Lung (tissue), 12 donors: ENCODE data around the gene MYL12A. TPM values are rescaled to one million over a fixed set of nuclear protein-coding genes. Genes with fewer than 3 reads are reported as not detected.

ENCODE experiments used
- ATAC-seq: fragments of 200-7000 bp; cut with Tn5 transposase; one replicate; pipeline ENCODE4 v1.9.1; 2020; ENCODE audit warnings: moderate number of reproducible peaks; ENCODE audit not compliant: insufficient read depth, low FRiP score
- DNase-seq, 3 donors: peaks; one replicate each; pipeline ENCODE4 v3.0.0-alpha.2; 2013 to 2017
- H3K27ac ChIP-seq, 2 donors: one replicate each; pipeline ENCODE4 v1.5.1; 2013; ENCODE audit warnings: mild to moderate bottlenecking in 2 of 2, moderate library complexity in 2 of 2, control low read depth in 1 of 2, inconsistent platforms in 1 of 2, low read depth in 1 of 2, low read length in 1 of 2
- H3K27me3 ChIP-seq, 3 donors: one replicate each; pipeline ENCODE4 v1.5.1; 2013; ENCODE audit warnings: low read length in 2 of 3; ENCODE audit not compliant: control insufficient read depth in 3 of 3, insufficient read depth in 3 of 3
- H3K36me3 ChIP-seq, 4 donors: one replicate each; pipeline ENCODE4 v1.5.1; 2013; ENCODE audit warnings: low read length in 4 of 4, mild to moderate bottlenecking in 1 of 4, moderate library complexity in 1 of 4; ENCODE audit not compliant: control insufficient read depth in 4 of 4, insufficient read depth in 4 of 4
- H3K4me1 ChIP-seq, 5 donors: one replicate each; pipeline ENCODE4 v1.5.1; 2013; ENCODE audit warnings: low read length in 5 of 5, mild to moderate bottlenecking in 2 of 5, moderate library complexity in 1 of 5; ENCODE audit not compliant: control insufficient read depth in 5 of 5, insufficient read depth in 5 of 5
- H3K4me3 ChIP-seq: one replicate; pipeline ENCODE4 v1.5.1; 2013; ENCODE audit warnings: mild to moderate bottlenecking, control low read depth, moderate library complexity
- H3K9ac ChIP-seq, 2 donors: one replicate each; pipeline ENCODE4 v1.5.1; 2013; ENCODE audit warnings: low read length in 2 of 2, control low read depth in 1 of 2; ENCODE audit not compliant: insufficient read depth in 1 of 2
- H3K9me3 ChIP-seq, 4 donors: one replicate each; pipeline ENCODE4 v1.5.1; 2013; ENCODE audit warnings: low read length in 3 of 4, mild to moderate bottlenecking in 1 of 4, moderate library complexity in 1 of 4; ENCODE audit not compliant: control insufficient read depth in 4 of 4, insufficient read depth in 3 of 4
- WGBS, 2 donors: extraction: QIAGEN DNeasy Blood & Tissue Kit; methylation state at CpG; one replicate each; pipeline ENCODE4 v1.1.7; 2013; 5-methylcytosine and 5-hydroxymethylcytosine counted together
- polyA plus RNA-seq, 2 donors: library from polyadenylated mRNA; stranded (reverse); fragments of 200-250 nt; gene quantifications; one replicate each; pipeline ENCODE4 v1.2.1, GENCODE V29; 2013
- total RNA-seq, 2 donors: library from RNA; depleted of rRNA in 1 of 2; stranded (reverse); fragments of >200 nt in 1 of 2; gene quantifications; one replicate each; pipeline ENCODE4 v1.2.1, GENCODE V29; 2014 to 2021
- TF ChIP-seq, protein P1 (sequence below): IDR thresholded peaks from 2 replicates; pipeline ENCODE4 v1.5.1; 2012; ENCODE audit warnings: mild to moderate bottlenecking; ENCODE audit errors: control extremely low read depth, extremely low read depth
- donor health status: control.
- donor health status: control.
- donor health status: Bipolar disorder and iron deficiency.
- donor health status: healthy.
- donor health status: DM: yes; HTN: yes; CAD: no.

Gene MYL12A
- total and polyA plus RNA-seq, 4 donors: 321 to 796 (median 491) TPM

DNA sequence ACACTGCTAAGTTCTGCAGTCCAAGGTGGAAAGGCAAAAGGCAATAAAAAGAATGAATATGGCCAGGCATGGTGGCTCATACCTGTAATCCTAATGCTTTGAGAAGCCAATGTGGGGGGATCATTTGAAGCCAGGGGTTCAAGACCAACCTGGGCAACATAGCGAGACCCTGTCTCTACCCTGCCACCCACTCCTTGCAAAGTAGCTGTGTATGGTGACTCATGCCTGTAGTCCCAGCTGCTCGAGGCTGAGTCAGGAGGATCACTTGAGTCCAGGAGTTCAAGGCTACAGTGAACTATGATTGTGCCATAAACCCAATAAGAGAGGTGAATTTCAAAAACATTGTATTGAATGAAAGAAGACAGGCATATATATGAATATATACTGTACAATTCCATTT, 16.8 kb downstream of the MYL12A start:
- H3K27me3 ChIP-seq: no peaks in the 10 kb centered on the region
- no peak overlapping the region for H3K4me3 ChIP-seq
- H3K4me1 ChIP-seq: peaks cover 0 to 54% (median 13%) of the 10 kb centered on the region in 5 donors
- H3K27ac ChIP-seq: peak overlapping the region in 1 of 2 donors; percentile 44
- H3K36me3 ChIP-seq: peaks cover 0 to 5% (median under 1%) of the 10 kb centered on the region in 4 donors
- TF ChIP-seq, protein P1, sequence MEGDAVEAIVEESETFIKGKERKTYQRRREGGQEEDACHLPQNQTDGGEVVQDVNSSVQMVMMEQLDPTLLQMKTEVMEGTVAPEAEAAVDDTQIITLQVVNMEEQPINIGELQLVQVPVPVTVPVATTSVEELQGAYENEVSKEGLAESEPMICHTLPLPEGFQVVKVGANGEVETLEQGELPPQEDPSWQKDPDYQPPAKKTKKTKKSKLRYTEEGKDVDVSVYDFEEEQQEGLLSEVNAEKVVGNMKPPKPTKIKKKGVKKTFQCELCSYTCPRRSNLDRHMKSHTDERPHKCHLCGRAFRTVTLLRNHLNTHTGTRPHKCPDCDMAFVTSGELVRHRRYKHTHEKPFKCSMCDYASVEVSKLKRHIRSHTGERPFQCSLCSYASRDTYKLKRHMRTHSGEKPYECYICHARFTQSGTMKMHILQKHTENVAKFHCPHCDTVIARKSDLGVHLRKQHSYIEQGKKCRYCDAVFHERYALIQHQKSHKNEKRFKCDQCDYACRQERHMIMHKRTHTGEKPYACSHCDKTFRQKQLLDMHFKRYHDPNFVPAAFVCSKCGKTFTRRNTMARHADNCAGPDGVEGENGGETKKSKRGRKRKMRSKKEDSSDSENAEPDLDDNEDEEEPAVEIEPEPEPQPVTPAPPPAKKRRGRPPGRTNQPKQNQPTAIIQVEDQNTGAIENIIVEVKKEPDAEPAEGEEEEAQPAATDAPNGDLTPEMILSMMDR: no peak
- ATAC-seq: no peak
- WGBS, 2 donors: 56 to 76% methylated on average over 2 of the region's 2 CpGs
- no peaks in the 10 kb centered on the region for H3K9me3 ChIP-seq
- no peak for DNase-seq
- no peak overlapping the region for H3K9ac ChIP-seq

DNA sequence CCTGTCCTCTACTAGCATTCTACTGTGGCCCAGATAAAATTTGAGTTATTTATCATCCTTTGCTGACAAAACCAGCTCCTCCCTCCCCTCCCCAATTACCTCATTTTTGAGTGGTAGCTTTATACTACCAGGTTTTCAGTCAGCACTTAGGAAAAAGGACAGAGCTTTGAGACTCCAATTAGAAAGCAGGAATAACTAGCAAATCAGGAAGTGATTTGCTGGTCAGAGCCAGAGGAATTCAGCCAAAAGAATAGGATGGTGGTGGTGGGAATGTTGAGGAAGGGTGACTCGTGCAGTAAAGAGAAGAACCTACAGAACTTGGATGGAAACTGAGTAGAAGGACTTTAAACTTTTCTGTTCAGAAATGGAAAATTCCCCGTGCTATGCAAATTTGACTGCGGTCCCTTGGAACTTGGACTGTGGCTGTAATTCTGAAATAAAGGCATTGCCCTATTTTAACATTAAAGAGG, 18.0 kb downstream of the MYL12A start:
- 65 to 79% methylated on average over 3 of the region's 3 CpGs for WGBS, 2 donors
- Histone ChIP-seq H3K36me3 (peaks cover 0 to 5% (median 0%) of the 10 kb centered on the region in 4 donors), H3K4me1 (peaks cover 0 to 64% (median 11%) of the 10 kb centered on the region in 5 donors), H3K9ac (no peak overlapping the region), H3K4me3 (no peak overlapping the region), H3K9me3 (no peaks in the 10 kb centered on the region), H3K27me3 (no peaks in the 10 kb centered on the region), H3K27ac (no peak overlapping the region)
- ATAC-seq: no peak
- DNase-seq: no peak
- TF ChIP-seq, protein P1: no peak

- Histone ChIP-seq H3K36me3 (peaks cover 0 to 5% (median 0%) of the 10 kb centered on the region in 4 donors), H3K27me3 (no peaks in the 10 kb centered on the region), H3K9ac (no peak overlapping the region), H3K4me1 (peaks cover 0 to 64% (median 13%) of the 10 kb centered on the region in 5 donors), H3K27ac (no peak overlapping the region), H3K4me3 (no peak overlapping the region), H3K9me3 (no peaks in the 10 kb centered on the region)
- 50 to 56% methylated on average over 7 of the region's 7 CpGs for WGBS, 2 donors
- ATAC-seq: no peak
- TF ChIP-seq, protein P1: no peak
- no peak for DNase-seq
Measured at GRCh38 chr18:3266062-3266608, 18.5 kb downstream of the MYL12A start.

GRCh38 chr18:3268306-3268705, 20.7 kb downstream of the MYL12A start:
- peaks cover 0 to 6% (median 4%) of the 10 kb centered on the region in 4 donors for H3K36me3 ChIP-seq
- H3K27ac ChIP-seq: no peak overlapping the region
- no peak for ATAC-seq
- no peak overlapping the region for H3K9ac ChIP-seq
- H3K4me3 ChIP-seq: no peak overlapping the region
- no peaks in the 10 kb centered on the region for H3K9me3 ChIP-seq
- TF ChIP-seq, protein P1: no peak
- no peaks in the 10 kb centered on the region for H3K27me3 ChIP-seq
- DNase-seq: no peak
- peaks cover 0 to 70% (median 7%) of the 10 kb centered on the region in 5 donors for H3K4me1 ChIP-seq
